Fibroblast of lung (primary cell): ENCODE data around the gene DAGLA.

ENCODE experiments used
- EZH2 ChIP-seq: IDR thresholded peaks from 2 replicates; pipeline ENCODE4 v1.5.1; 2012; ENCODE audit warnings: low read length, control low read depth, mild to moderate bottlenecking; ENCODE audit errors: missing control alignments
- TF ChIP-seq, protein P1 (sequence below), 2 donors: IDR thresholded peaks in 1 of 2; conservative IDR thresholded peaks in 1 of 2; 1 replicate in 1 of 2; 2 replicates in 1 of 2; pipeline ENCODE4 v1.5.1; 2011 to 2012; ENCODE audit warnings: low read length in 2 of 2, control low read depth in 1 of 2, inconsistent platforms in 1 of 2, low read depth in 1 of 2, mild to moderate bottlenecking in 1 of 2

DNA sequence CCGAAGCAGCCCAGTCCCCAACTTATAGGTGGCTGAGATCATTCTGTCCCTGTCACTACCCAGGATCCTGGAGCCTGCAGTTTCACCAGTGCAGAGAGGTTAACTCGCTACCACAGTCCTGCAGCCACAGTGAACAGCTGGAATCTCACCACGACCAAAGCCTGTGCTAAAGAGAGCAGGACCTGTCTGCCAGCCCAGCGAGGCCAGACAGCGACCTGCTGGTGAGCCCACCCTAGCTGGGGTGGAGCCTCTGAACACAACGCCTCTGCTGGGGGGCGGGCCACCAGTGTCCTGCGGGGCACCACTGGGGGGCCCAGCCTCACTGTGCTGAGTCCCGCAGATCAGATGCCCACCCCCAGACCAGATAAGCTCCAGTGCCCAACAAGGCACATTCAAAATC lies 33.3 kb downstream of the DAGLA start:
- TF ChIP-seq, protein P1, sequence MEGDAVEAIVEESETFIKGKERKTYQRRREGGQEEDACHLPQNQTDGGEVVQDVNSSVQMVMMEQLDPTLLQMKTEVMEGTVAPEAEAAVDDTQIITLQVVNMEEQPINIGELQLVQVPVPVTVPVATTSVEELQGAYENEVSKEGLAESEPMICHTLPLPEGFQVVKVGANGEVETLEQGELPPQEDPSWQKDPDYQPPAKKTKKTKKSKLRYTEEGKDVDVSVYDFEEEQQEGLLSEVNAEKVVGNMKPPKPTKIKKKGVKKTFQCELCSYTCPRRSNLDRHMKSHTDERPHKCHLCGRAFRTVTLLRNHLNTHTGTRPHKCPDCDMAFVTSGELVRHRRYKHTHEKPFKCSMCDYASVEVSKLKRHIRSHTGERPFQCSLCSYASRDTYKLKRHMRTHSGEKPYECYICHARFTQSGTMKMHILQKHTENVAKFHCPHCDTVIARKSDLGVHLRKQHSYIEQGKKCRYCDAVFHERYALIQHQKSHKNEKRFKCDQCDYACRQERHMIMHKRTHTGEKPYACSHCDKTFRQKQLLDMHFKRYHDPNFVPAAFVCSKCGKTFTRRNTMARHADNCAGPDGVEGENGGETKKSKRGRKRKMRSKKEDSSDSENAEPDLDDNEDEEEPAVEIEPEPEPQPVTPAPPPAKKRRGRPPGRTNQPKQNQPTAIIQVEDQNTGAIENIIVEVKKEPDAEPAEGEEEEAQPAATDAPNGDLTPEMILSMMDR (conservative IDR thresholded peaks at IDR 0.05 in 1 of 2, IDR thresholded peaks at IDR 0.05 in 1 of 2; ENCODE audit: low read depth in 1 of 2, low read length in 2 of 2): no peak
- no peak for TF ChIP-seq EZH2
